ENCODE data around the gene NPPA. TPM values are rescaled to one million over a fixed set of nuclear protein-coding genes. Genes with fewer than 3 reads are reported as not detected.

Gene NPPA
- total and polyA plus RNA-seq, 9 of the 15 experiments (the other 6 are each of a cell fraction or from before 2014, with no cell fraction given): not detected

GRCh38 chr1:11841245-11842153 is 6.1 kb downstream of the NPPA start (continued):
- TF ChIP-seq ZNF740 (CRISPR knock-in tag; IDR thresholded peaks at IDR 0.05) (no peak), ZNF740 (tag; IDR thresholded peaks at IDR 0.05) (0 out of 4 replicates have a peak, but pooled peaks of 1 of the 2 experiments have one; percentile 55), ETV5 (CRISPR knock-in tag; IDR thresholded peaks at IDR 0.05; ENCODE audit: low read depth) (0 out of 2 replicates have a peak, but pooled peaks have one; percentile 28), ELF2 (CRISPR knock-in tag; IDR thresholded peaks at IDR 0.05) (0 out of 2 replicates have a peak, but pooled peaks have one; percentile 14), ZNF395 (CRISPR knock-in tag; IDR thresholded peaks at IDR 0.05) (peak; percentile 73), TAF15 (IDR thresholded peaks at IDR 0.05; ENCODE audit: low read depth, low read length) (no peak), ZNF639 (CRISPR knock-in tag; conservative IDR thresholded peaks at IDR 0.05 in 1 of 2, IDR thresholded peaks at IDR 0.05 in 1 of 2) (no peak; a peak in 1 of 4 replicates), ZNF311 (CRISPR knock-in tag; IDR thresholded peaks at IDR 0.05) (no peak; the same call in 1 of the 2 replicates), ZFX (CRISPR knock-in tag; IDR thresholded peaks at IDR 0.05) (peak; percentile 6; the same call in 1 of the 2 replicates), ZNF253 (CRISPR knock-in tag; conservative IDR thresholded peaks at IDR 0.05) (no peak), ZNF764 (CRISPR knock-in tag; IDR thresholded peaks at IDR 0.05; ENCODE audit: low read depth) (no peak), ZNF707 (CRISPR knock-in tag; conservative IDR thresholded peaks at IDR 0.05) (no peak), DACH1 (IDR thresholded peaks at IDR 0.05; ENCODE audit: partially characterized antibody) (no peak), STAT6 (CRISPR knock-in tag; IDR thresholded peaks at IDR 0.05) (no peak), MECOM (CRISPR knock-in tag; IDR thresholded peaks at IDR 0.05) (peak; percentile 64), RBM15 (IDR thresholded peaks at IDR 0.05; ENCODE audit: insufficient read depth, low read length) (no peak), ZSCAN32 (CRISPR knock-in tag; IDR thresholded peaks at IDR 0.05) (no peak), ZNF583 (CRISPR knock-in tag; IDR thresholded peaks at IDR 0.05) (peak; percentile 65; the same call in 1 of the 2 replicates), ETV1 (tag; conservative IDR thresholded peaks at IDR 0.05; ENCODE audit: low read depth) (0 out of 2 replicates have a peak, but pooled peaks have one; percentile 25), NFYB (IDR thresholded peaks at IDR 0.05; ENCODE audit: extremely low read depth, insufficient read length) (no peak), CTBP1 (IDR thresholded peaks at IDR 0.05; ENCODE audit: borderline replicate concordance) (peak; percentile 25; the same call in 1 of the 2 replicates)

All from K562 (cell line).